Loucy (cell line): ENCODE results near the gene CLSTN3.

ENCODE experiments used
- H2AFZ ChIP-seq: fragments of 200-600 bp; sonication (generic); 2 replicates; pipeline ENCODE4 v1.6.0; 2016; ENCODE audit warnings: antibody characterized with exemption, mild to moderate bottlenecking, low read length, moderate library complexity
- H3F3A ChIP-seq: fragments of 200-600 bp; 2 replicates; pipeline ENCODE4 v1.6.0; 2016; ENCODE audit warnings: antibody characterized with exemption, low read depth, mild to moderate bottlenecking
- H3K27me3 ChIP-seq: fragments of 200-600 bp; sonication (generic); 2 replicates; pipeline ENCODE4 v1.6.1; 2014; ENCODE audit warnings: low read length, mild to moderate bottlenecking; ENCODE audit not compliant: insufficient read depth, poor library complexity, severe bottlenecking
- H3K36me3 ChIP-seq: fragments of 200-600 bp; sonication (generic); 2 replicates; pipeline ENCODE4 v1.6.1; 2016; ENCODE audit warnings: low read length; ENCODE audit not compliant: insufficient read depth
- H3K4me1 ChIP-seq: fragments of 200-600 bp; sonication (generic); 2 replicates; pipeline ENCODE4 v1.5.1; 2014; ENCODE audit warnings: low read length, mild to moderate bottlenecking; ENCODE audit not compliant: insufficient read depth, poor library complexity, severe bottlenecking
- H3K4me2 ChIP-seq: fragments of 200-600 bp; sonication (generic); 2 replicates; pipeline ENCODE4 v1.6.0; 2014; ENCODE audit warnings: antibody characterized with exemption, low read length, low read depth, mild to moderate bottlenecking; ENCODE audit not compliant: poor library complexity, severe bottlenecking
- H3K4me3 ChIP-seq: fragments of 200-600 bp; sonication (generic); 2 replicates; pipeline ENCODE4 v1.5.1; 2014; ENCODE audit warnings: low read length, mild to moderate bottlenecking, mixed read lengths; ENCODE audit not compliant: poor library complexity, severe bottlenecking
- H3K79me2 ChIP-seq: fragments of 200-600 bp; sonication (generic); 2 replicates; pipeline ENCODE4 v1.6.1; 2014; ENCODE audit warnings: low read length; ENCODE audit not compliant: insufficient read depth
- H3K9ac ChIP-seq: fragments of 200-600 bp; sonication (generic); 2 replicates; pipeline ENCODE4 v1.6.0; 2014; ENCODE audit warnings: mild to moderate bottlenecking, low read depth, low read length, moderate library complexity; ENCODE audit not compliant: poor library complexity, severe bottlenecking
- H3K9me2 ChIP-seq: fragments of 200-600 bp; sonication (generic); replicated peaks from 2 replicates; pipeline ENCODE4 v1.6.1; 2016; ENCODE audit warnings: low read depth, low read length, mixed read lengths
- H3K9me3 ChIP-seq: fragments of 200-600 bp; sonication (generic); 2 replicates; pipeline ENCODE4 v1.6.1; 2014; ENCODE audit warnings: mild to moderate bottlenecking, antibody characterized with exemption, low read length, low read depth; ENCODE audit not compliant: insufficient read depth
- H4K20me1 ChIP-seq: fragments of 200-600 bp; sonication (generic); 2 replicates; pipeline ENCODE4 v1.6.0; 2014; ENCODE audit warnings: antibody characterized with exemption, low read length, mild to moderate bottlenecking; ENCODE audit not compliant: insufficient read depth, poor library complexity, severe bottlenecking
- EZH2phosphoT487 ChIP-seq: fragments of 200-600 bp; IDR thresholded peaks from 2 replicates; pipeline ENCODE4 v1.6.1; 2018; ENCODE audit warnings: antibody characterized with exemption, mild to moderate bottlenecking, moderate library complexity, borderline replicate concordance
- TF ChIP-seq, protein P1 (sequence below): fragments of 200-600 bp; sonication (generic); conservative IDR thresholded peaks from 2 replicates; pipeline ENCODE4 v1.5.1; 2014; ENCODE audit warnings: mild to moderate bottlenecking, antibody characterized with exemption, low read length

Gene CLSTN3

DNA sequence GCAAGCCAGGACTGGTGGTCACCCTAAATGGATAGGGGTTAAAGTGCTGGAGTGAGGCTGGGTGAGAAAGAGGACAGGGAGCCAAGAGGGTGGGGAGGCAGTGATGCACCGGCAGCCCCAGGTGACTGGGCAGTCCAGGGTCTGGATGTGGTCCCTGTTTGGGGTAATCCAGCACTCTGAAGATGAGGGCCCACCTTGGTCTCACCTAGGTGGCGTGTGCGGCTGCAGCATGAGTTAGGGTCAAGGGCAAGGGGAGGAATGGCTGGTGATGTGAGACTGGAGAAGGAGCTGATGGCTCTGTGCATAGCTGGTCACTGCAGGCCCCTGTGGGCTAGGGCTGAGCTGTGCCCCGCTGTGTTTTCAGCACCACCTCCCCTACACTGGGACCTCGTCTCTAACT, 19.5 kb upstream of the CLSTN3 start:
- no peaks in the 10 kb centered on the region for H3K27me3 ChIP-seq
- peaks cover 29% of the 10 kb centered on the region for H3K79me2 ChIP-seq
- no peaks in the 10 kb centered on the region for H3K9me2 ChIP-seq
- H3K9me3 ChIP-seq: peaks cover 6% of the 10 kb centered on the region; the same call in 1 of the 2 replicates
- peak overlapping the region; percentile 29 for H3K9ac ChIP-seq
- H3K4me2 ChIP-seq: peak overlapping the region; percentile 82
- H2AFZ ChIP-seq: no peak overlapping the region
- H4K20me1 ChIP-seq: peaks cover 11% of the 10 kb centered on the region
- H3K4me3 ChIP-seq: no peak overlapping the region
- no peaks in the 10 kb centered on the region; the same call in 1 of the 2 replicates for H3K36me3 ChIP-seq
- peaks cover 4% of the 10 kb centered on the region; the same call in 1 of the 2 replicates for H3F3A ChIP-seq
- peaks cover 21% of the 10 kb centered on the region for H3K4me1 ChIP-seq
- no peak for TF ChIP-seq EZH2phosphoT487
- TF ChIP-seq, protein P1, sequence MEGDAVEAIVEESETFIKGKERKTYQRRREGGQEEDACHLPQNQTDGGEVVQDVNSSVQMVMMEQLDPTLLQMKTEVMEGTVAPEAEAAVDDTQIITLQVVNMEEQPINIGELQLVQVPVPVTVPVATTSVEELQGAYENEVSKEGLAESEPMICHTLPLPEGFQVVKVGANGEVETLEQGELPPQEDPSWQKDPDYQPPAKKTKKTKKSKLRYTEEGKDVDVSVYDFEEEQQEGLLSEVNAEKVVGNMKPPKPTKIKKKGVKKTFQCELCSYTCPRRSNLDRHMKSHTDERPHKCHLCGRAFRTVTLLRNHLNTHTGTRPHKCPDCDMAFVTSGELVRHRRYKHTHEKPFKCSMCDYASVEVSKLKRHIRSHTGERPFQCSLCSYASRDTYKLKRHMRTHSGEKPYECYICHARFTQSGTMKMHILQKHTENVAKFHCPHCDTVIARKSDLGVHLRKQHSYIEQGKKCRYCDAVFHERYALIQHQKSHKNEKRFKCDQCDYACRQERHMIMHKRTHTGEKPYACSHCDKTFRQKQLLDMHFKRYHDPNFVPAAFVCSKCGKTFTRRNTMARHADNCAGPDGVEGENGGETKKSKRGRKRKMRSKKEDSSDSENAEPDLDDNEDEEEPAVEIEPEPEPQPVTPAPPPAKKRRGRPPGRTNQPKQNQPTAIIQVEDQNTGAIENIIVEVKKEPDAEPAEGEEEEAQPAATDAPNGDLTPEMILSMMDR: no peak

DNA sequence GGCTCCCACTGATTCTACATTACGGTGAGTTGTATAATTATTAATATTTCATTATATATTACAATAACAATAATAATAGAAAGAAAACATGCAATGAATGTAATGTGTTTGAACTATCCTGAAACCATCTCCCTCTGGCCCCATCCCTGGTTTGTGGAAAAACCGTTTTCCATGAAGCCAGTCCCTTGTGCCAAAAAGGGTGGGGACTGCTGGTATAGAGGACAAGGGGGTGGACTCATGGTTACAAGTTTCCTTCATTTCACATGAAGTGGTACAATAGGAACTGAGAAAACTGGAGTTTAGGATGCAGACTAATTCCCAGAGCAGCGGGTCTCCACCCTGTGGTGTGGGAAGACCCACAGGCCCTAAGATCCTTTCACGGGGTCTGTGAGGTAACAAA, 18.1 kb upstream of the CLSTN3 start:
- no peaks in the 10 kb centered on the region; the same call in 1 of the 2 replicates for H3K36me3 ChIP-seq
- no peak overlapping the region for H2AFZ ChIP-seq
- H4K20me1 ChIP-seq: peaks cover 11% of the 10 kb centered on the region
- H3F3A ChIP-seq: no peaks in the 10 kb centered on the region
- H3K9ac ChIP-seq: no peak overlapping the region
- H3K79me2 ChIP-seq: peaks cover 28% of the 10 kb centered on the region
- no peaks in the 10 kb centered on the region for H3K9me3 ChIP-seq
- H3K27me3 ChIP-seq: no peaks in the 10 kb centered on the region
- H3K4me3 ChIP-seq: no peak overlapping the region
- H3K4me1 ChIP-seq: peaks cover 21% of the 10 kb centered on the region
- TF ChIP-seq EZH2phosphoT487: no peak
- TF ChIP-seq, protein P1: no peak
- no peak overlapping the region for H3K4me2 ChIP-seq
- no peaks in the 10 kb centered on the region for H3K9me2 ChIP-seq

DNA sequence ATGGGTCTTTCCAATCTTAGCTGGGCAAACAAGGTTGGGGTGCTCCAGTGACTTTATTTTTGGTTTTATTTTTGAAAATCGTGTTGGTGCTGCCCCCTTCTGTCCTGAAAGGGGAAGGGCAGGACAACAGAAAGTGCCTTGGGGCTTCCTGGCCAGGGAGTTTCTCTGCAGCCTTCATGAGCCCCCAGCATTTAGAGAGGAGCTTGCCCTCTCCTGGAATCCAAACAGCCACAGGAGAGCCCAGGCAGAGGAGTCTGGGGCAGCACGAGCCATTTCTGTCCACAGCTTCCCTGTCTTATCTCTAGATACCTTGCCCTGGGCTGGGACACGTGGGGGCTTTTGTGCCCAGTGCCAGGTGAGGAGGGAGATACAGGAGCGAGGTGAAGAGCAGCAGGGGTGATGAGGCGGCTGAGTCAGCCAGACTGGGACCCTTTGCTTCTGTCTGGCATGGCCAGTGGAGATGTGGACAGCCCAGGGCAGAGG, 16.7 kb upstream of the CLSTN3 start:
- H3F3A ChIP-seq: no peaks in the 10 kb centered on the region
- H4K20me1 ChIP-seq: peaks cover 11% of the 10 kb centered on the region
- H3K79me2 ChIP-seq: peaks cover 19% of the 10 kb centered on the region
- no peaks in the 10 kb centered on the region for H3K9me2 ChIP-seq
- H3K4me3 ChIP-seq: peak overlapping the region; percentile 19
- H3K9me3 ChIP-seq: no peaks in the 10 kb centered on the region
- H3K36me3 ChIP-seq: no peaks in the 10 kb centered on the region; the same call in 1 of the 2 replicates
- no peak overlapping the region for H3K9ac ChIP-seq
- peaks cover 13% of the 10 kb centered on the region for H3K4me1 ChIP-seq
- no peak overlapping the region for H2AFZ ChIP-seq
- TF ChIP-seq, protein P1: peak; percentile 87
- TF ChIP-seq EZH2phosphoT487: no peak
- no peaks in the 10 kb centered on the region for H3K27me3 ChIP-seq
- peak overlapping the region; percentile 55 for H3K4me2 ChIP-seq
